ENCODE results near the gene ATP6V0C.

Gene ATP6V0C

GRCh38 chr16:2512735-2513404, 882 bp upstream of the ATP6V0C start:
- DNase-seq, result no peak

GRCh38 chr16:2514333-2515179, 804 bp downstream of the ATP6V0C start:
- no peak for DNase-seq

GRCh38 chr16:2515180-2515851, 1.6 kb downstream of the ATP6V0C start:
- no peak for DNase-seq

GRCh38 chr16:2516391-2517240, 2.9 kb downstream of the ATP6V0C start:
- DNase-seq, result peak; percentile 50

GRCh38 chr16:2517954-2518605, 4.3 kb downstream of the ATP6V0C start:
- DNase-seq, result no peak

- no peak for DNase-seq
Measured at GRCh38 chr16:2518823-2519710, 5.3 kb downstream of the ATP6V0C start.

GRCh38 chr16:2519711-2520080, 5.9 kb downstream of the ATP6V0C start:
- no peak for DNase-seq

DNA sequence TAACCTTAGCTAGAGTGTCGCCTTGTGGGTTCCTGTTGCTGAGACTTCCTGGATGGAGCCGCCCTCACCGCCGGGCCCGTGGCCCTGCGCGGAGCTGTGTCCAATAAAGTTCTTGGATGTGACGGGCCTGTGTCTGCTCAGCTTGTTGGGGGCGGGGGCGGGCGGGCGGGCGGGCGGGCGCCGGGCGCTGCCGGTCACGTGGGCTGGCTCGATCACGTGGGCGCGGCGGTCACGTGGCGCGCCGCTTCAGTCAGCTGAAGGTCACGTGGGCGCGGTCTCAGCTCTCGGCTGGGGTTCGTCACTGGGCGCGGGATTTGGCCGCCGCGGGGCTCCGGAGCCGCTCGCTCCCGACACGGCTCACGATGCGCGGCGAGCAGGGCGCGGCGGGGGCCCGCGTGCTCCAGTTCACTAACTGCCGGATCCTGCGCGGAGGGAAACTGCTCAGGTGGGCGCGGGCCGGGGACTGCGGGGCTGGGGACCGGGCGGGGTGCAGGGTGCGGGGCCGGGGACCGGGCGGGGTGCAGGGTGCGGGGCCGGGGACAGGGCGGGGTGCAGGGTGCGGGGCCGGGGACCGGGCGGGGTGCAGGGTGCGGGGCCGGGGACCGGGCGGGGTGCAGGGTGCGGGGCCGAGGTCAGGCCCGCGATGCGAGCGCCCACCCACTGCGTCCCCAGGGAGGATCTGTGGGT, 6.5 kb downstream of the ATP6V0C start, which contains the start of gene AMDHD2:
Gene AMDHD2 (plus strand): TSS at position 275 of the 687 bp plus-strand sequence. CDS start 88 bp downstream, at position 363.
- DNase-seq, result peak; percentile 90

GRCh38 chr16:2520784-2521531, 7.2 kb downstream of the ATP6V0C start:
- no peak for DNase-seq

- no peak for DNase-seq
Measured at GRCh38 chr16:2523801-2524231, 10.1 kb downstream of the ATP6V0C start.

GRCh38 chr16:2524339-2524938, 10.7 kb downstream of the ATP6V0C start:
- DNase-seq, result no peak

- DNase-seq, result no peak
Measured at GRCh38 chr16:2526135-2526534, 12.4 kb downstream of the ATP6V0C start.

- no peak for DNase-seq
Measured at GRCh38 chr16:2527071-2527783, 13.5 kb downstream of the ATP6V0C start.

- no peak for DNase-seq
Measured at GRCh38 chr16:2527784-2528100, 14.0 kb downstream of the ATP6V0C start.

GRCh38 chr16:2528161-2529060, 14.7 kb downstream of the ATP6V0C start:
- no peak for DNase-seq

- no peak for DNase-seq
Measured at GRCh38 chr16:2529061-2529931, 15.5 kb downstream of the ATP6V0C start.

All from EL (cell line).